ENCODE results near the gene HOXB6. TPM values are rescaled to one million over a fixed set of nuclear protein-coding genes. Genes with fewer than 3 reads are reported as not detected.

Gene HOXB6
- polyA plus RNA-seq, 2 of the 4 experiments (the other 2 are of a cell fraction) = 10.2 to 14.7 TPM

GRCh38 chr17:48626245-48627117 is 21.7 kb upstream of the HOXB6 start, which contains the start of gene HOXB9:
HOXB9 (minus strand) TSS chr17:48626358; CDS start chr17:48626269, 89 bp downstream.
- CTCF ChIA-PET = interaction anchor here (0.8 to 9.7 kb wide), 16 partner anchors 8 to 601 kb away, joined by 3 to 118 read pairs (median 5); partner anchors contain the start of gene HOXB8
- POLR2A ChIA-PET = interaction anchor here (0.6 to 2.9 kb wide), 11 partner anchors 10 to 578 kb away, joined by 3 to 45 read pairs (median 5); partner anchors contain the start of genes HOXB8 and NFE2L1
- TF ChIP-seq PBX3 (IDR thresholded peaks at IDR 0.05) (0 out of 2 replicates have a peak, but pooled peaks have one; percentile 56), USF2 (IDR thresholded peaks at IDR 0.05) (no peak), HOXB5 (CRISPR knock-in tag; IDR thresholded peaks at IDR 0.05) (peak; percentile 47; the same call in 1 of the 2 replicates), ATOH8 (CRISPR knock-in tag; IDR thresholded peaks at IDR 0.05; ENCODE audit: low read depth) (no peak), JUNB (IDR thresholded peaks at IDR 0.05) (no peak), EHMT2 (IDR thresholded peaks at IDR 0.05; ENCODE audit: low read depth) (no peak), RFX5 (IDR thresholded peaks at IDR 0.05) (no peak), EP300 (IDR thresholded peaks at IDR 0.05) (no peak), RAD21 (conservative IDR thresholded peaks at IDR 0.05 in 1 of 2, IDR thresholded peaks at IDR 0.05 in 1 of 2) (no peak), POLR2A (IDR thresholded peaks at IDR 0.05; ENCODE audit: low read length) (peak; percentile 41), FOSB (CRISPR knock-in tag; IDR thresholded peaks at IDR 0.05) (no peak), CEBPB (IDR thresholded peaks at IDR 0.05) (peak; percentile 49 to 69; a peak in 3 of 4 replicates), ESRRA (IDR thresholded peaks at IDR 0.05; ENCODE audit: borderline replicate concordance, low read length) (no peak), ZC3H11A (IDR thresholded peaks at IDR 0.05) (no peak), MAFK (IDR thresholded peaks at IDR 0.05; ENCODE audit: partially characterized antibody) (peak; percentile 77), BCL3 (IDR thresholded peaks at IDR 0.05) (peak; percentile 76; the same call in 2 of the 3 replicates), SMC3 (IDR thresholded peaks at IDR 0.05) (no peak), RCOR1 (IDR thresholded peaks at IDR 0.05; ENCODE audit: low read depth, low read length) (no peak), HEYL (CRISPR knock-in tag; IDR thresholded peaks at IDR 0.05) (no peak), EHF (CRISPR knock-in tag; IDR thresholded peaks at IDR 0.05) (no peak), KDM1A (IDR thresholded peaks at IDR 0.05; ENCODE audit: low read depth) (no peak), ZSCAN20 (CRISPR knock-in tag; IDR thresholded peaks at IDR 0.05) (no peak), NPAS2 (CRISPR knock-in tag; IDR thresholded peaks at IDR 0.05; ENCODE audit: borderline replicate concordance) (no peak), CBX2 (IDR thresholded peaks at IDR 0.05; ENCODE audit: borderline replicate concordance, low read depth) (no peak), RNF2 (IDR thresholded peaks at IDR 0.05; ENCODE audit: borderline replicate concordance, low read depth) (0 out of 2 replicates have a peak, but pooled peaks have one; percentile 12), NR3C1 (IDR thresholded peaks at IDR 0.05) (no peak), NFE2L2 (conservative IDR thresholded peaks at IDR 0.05; ENCODE audit: low read length) (no peak), PHF8 (IDR thresholded peaks at IDR 0.05; ENCODE audit: borderline replicate concordance, low read depth) (peak; percentile 18; the same call in 1 of the 2 replicates), GATA3 (IDR thresholded peaks at IDR 0.05; ENCODE audit: borderline replicate concordance) (0 out of 2 replicates have a peak, but pooled peaks have one; percentile 19), CHD4 (IDR thresholded peaks at IDR 0.05; ENCODE audit: borderline replicate concordance) (no peak), JUN (IDR thresholded peaks at IDR 0.05) (peak in 1 of 2 experiments; percentile 70; a peak in 3 of 5 replicates), REST (IDR thresholded peaks at IDR 0.05) (no peak), MAZ (IDR thresholded peaks at IDR 0.05; ENCODE audit: borderline replicate concordance, low read depth, low read length) (peak; percentile 69; the same call in 1 of the 2 replicates)
- Histone ChIP-seq H3K9me3 (no peaks in the 10 kb centered on the region), H3K4me1 (peaks cover 19% of the 10 kb centered on the region; the same call in 2 of the 3 replicates), H3K4me2 (peak within 1 kb of the TSS; percentile 92), H3K4me3 (peak within 1 kb of the TSS; percentile 72), H3K27ac (peak within 1 kb of the TSS; percentile 89 to 95)
- FAIRE-seq (no peak), ATAC-seq (peak; percentile 69), DNase-seq (ENCODE audit: low read depth in 1 of 2, low spot score in 1 of 2) (peak; percentile 86)
- 9% methylated on average over 29 of the region's 50 CpGs for WGBS (ENCODE audit: missing lambda C conversion rate)

Data from A549 (cell line).